Body of pancreas (tissue), 4 donors: Measurements from ENCODE around the gene CLEC2D.

Source experiments
- POLR2A ChIP-seq, 3 donors: fragments of 450-650 bp; IDR thresholded peaks; one replicate each; pipeline ENCODE4 v1.6.1; 2016; ENCODE audit warnings: antibody characterized with exemption in 3 of 3, mild to moderate bottlenecking in 2 of 3
- TF ChIP-seq, protein P1 (sequence below), 7 experiments: fragments of 450-650 bp in 4 of 7; fragments of 200-600 bp in 3 of 7; sonication (generic) in 3 of 7; IDR thresholded peaks; one replicate each; pipeline ENCODE4 v1.5.1; 2016 to 2019; ENCODE audit warnings: antibody characterized with exemption in 7 of 7

DNA sequence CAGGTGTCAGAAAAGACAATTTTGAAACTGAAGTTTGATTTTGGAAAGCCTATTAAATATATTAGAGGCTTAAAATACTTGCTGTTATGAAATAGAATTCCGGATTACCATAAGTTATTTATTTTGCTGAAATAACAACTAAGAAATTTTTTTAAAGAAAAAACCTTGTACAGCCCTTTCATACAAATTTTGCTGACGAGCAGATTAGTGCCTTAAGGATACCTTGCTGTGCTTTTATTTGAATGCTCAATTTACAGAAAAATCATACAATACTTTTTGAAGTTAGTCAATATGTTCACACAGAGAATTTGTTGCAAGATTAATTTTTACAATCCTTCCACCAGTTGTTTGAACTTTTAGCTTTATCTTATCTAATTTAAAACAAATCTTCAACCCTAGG, 29.5 kb upstream of the CLEC2D start:
- TF ChIP-seq POLR2A (IDR thresholded peaks at IDR 0.05), result no peak
- TF ChIP-seq, protein P1, sequence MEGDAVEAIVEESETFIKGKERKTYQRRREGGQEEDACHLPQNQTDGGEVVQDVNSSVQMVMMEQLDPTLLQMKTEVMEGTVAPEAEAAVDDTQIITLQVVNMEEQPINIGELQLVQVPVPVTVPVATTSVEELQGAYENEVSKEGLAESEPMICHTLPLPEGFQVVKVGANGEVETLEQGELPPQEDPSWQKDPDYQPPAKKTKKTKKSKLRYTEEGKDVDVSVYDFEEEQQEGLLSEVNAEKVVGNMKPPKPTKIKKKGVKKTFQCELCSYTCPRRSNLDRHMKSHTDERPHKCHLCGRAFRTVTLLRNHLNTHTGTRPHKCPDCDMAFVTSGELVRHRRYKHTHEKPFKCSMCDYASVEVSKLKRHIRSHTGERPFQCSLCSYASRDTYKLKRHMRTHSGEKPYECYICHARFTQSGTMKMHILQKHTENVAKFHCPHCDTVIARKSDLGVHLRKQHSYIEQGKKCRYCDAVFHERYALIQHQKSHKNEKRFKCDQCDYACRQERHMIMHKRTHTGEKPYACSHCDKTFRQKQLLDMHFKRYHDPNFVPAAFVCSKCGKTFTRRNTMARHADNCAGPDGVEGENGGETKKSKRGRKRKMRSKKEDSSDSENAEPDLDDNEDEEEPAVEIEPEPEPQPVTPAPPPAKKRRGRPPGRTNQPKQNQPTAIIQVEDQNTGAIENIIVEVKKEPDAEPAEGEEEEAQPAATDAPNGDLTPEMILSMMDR (IDR thresholded peaks at IDR 0.05), result no peak
